Measurements from ENCODE around the gene KCTD5.
"Not testable (repeated sequence)": the region's sequence is repeated elsewhere in the genome, so short reads cannot be mapped to it uniquely, and the experiment has no call there.

The KCTD5 gene, protein sequence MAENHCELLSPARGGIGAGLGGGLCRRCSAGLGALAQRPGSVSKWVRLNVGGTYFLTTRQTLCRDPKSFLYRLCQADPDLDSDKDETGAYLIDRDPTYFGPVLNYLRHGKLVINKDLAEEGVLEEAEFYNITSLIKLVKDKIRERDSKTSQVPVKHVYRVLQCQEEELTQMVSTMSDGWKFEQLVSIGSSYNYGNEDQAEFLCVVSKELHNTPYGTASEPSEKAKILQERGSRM

DNA sequence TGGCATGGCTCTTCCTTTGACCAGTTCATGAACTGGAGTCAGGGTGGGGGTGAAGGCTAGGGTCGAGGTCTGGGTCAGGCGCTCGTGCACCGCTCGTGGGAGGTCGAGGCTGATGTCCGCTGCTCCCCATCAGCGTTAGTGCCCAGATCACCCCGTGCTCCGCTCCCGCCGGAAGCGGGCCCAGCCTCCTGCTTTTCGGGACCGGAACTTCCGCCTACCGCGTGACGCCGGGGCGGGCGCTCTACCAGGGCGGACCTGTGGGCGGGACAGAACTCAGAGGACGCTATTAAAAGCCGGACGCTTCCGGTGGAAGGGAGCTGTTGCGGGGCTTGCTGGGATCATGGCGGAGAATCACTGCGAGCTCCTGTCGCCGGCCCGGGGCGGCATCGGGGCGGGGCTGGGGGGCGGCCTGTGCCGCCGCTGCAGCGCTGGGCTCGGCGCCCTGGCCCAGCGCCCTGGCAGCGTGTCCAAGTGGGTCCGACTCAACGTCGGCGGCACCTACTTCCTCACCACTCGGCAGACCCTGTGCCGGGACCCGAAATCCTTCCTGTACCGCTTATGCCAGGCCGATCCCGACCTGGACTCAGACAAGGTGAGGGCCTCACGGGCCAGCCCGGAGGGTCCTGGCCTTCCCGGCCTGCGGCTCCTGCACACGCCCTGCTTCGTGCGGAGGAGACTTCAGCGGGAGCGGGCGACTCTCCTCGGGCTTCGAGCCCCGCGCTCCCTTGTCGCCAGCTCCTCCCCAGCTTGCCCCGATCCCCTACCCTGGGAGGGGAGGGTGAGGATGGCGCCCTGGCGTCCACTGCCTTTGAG, at the start of gene KCTD5:
TSS of gene KCTD5 (plus strand) at position 315 of the 813 bp plus-strand sequence. CDS start at position 341, 26 bp downstream.
- peak within 1 kb of the TSS; percentile 68 for H3K27ac ChIP-seq (ENCODE audit: low read depth, low read length)
- H3K27me3 ChIP-seq (ENCODE audit: control insufficient read depth, insufficient read depth, low read length) = no peaks in the 10 kb centered on the region
- no peaks in the 10 kb centered on the region for H3K9me3 ChIP-seq (ENCODE audit: control insufficient read depth, insufficient read depth, low read length)
- H3K36me3 ChIP-seq (ENCODE audit: control insufficient read depth, insufficient read depth, low read length) = no peaks in the 10 kb centered on the region
- H3K4me1 ChIP-seq (ENCODE audit: control insufficient read depth, insufficient read depth, low read length) = no peaks in the 10 kb centered on the region
- peak within 1 kb of the TSS; percentile 78 for H3K4me3 ChIP-seq (ENCODE audit: low read depth, low read length)
- H3K9ac ChIP-seq (ENCODE audit: low read depth, low read length) = peak within 1 kb of the TSS; percentile 87

DNA sequence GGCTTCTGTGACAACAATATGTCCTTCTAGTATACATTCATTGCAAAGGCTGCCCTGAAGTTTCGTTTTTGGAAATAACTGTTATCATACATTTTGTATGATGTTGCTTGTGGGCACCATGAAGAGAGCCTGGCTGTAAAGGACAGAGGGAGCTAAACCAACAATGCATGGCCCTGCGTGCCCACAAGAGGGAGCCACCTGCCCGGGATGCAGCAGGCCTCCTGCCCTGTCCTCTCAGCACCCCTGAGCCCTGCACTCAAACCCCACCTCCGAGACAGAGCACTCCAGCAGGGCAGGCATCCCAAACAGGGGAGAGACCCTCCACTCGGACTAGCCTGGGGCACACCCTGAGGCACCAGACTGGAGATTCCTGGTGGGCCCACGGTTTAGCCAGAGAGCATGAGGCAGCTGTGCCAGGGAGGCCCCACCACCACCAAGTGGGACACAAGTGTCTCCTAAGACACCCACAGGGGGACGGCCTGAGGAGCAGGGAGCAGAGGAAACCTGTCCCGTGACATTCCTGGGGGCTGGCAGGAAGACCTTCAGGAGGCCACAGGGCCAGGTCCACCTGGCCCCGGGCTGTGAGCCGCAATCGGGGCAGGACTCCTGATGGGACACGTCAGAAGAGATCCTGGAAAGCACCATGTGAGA, 43.1 kb upstream of the KCTD5 start:
- H3K27me3 ChIP-seq (ENCODE audit: control insufficient read depth, insufficient read depth, low read length); H3K27ac ChIP-seq (ENCODE audit: low read depth, low read length); H3K9me3 ChIP-seq (ENCODE audit: control insufficient read depth, insufficient read depth, low read length); H3K4me1 ChIP-seq (ENCODE audit: control insufficient read depth, insufficient read depth, low read length); H3K36me3 ChIP-seq (ENCODE audit: control insufficient read depth, insufficient read depth, low read length); H3K4me3 ChIP-seq (ENCODE audit: low read depth, low read length); H3K9ac ChIP-seq (ENCODE audit: low read depth, low read length): not testable (repeated sequence)

DNA sequence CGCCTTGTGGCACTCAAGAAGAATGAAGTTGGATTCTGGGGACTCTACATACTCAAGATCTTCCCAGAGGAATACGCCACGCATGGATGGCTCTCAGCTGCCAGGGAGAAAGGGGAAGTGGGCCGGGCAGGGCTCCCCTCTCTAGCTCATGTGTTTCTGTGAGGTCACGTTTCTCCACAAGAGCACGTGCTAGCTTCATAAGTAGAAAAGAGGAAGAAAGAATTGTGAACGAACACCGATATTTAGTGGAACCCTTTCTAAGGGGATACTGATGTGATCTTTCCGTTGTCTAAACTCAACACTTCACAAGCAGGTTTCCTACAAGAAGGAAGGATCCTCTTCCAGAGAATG, 42.6 kb upstream of the KCTD5 start:
- H3K4me3 ChIP-seq (ENCODE audit: low read depth, low read length); H3K9me3 ChIP-seq (ENCODE audit: control insufficient read depth, insufficient read depth, low read length); H3K9ac ChIP-seq (ENCODE audit: low read depth, low read length); H3K27me3 ChIP-seq (ENCODE audit: control insufficient read depth, insufficient read depth, low read length); H3K27ac ChIP-seq (ENCODE audit: low read depth, low read length); H3K36me3 ChIP-seq (ENCODE audit: control insufficient read depth, insufficient read depth, low read length); H3K4me1 ChIP-seq (ENCODE audit: control insufficient read depth, insufficient read depth, low read length): not testable (repeated sequence)

DNA sequence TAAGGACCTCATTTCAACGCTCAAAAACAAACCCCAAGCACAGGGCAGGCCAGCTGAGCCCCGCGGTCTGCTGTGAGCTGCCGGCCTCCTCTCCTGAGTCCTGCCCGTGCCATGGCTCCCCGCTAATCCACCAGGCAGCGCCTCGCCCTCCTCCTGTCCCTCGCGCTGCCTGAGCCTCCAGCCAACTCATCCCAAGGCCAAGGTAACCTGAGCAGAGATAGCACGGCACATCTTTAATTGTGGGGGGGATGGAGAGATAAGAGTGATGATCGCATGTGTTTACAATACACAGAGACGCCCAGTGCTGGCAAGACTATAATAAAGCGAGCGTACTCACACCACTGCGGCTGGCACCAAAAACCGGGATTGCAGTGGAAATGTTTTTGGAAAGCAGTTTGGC, 39.8 kb upstream of the KCTD5 start:
- not testable (repeated sequence) for H3K4me3 ChIP-seq (ENCODE audit: low read depth, low read length); H3K9ac ChIP-seq (ENCODE audit: low read depth, low read length); H3K4me1 ChIP-seq (ENCODE audit: control insufficient read depth, insufficient read depth, low read length); H3K36me3 ChIP-seq (ENCODE audit: control insufficient read depth, insufficient read depth, low read length); H3K9me3 ChIP-seq (ENCODE audit: control insufficient read depth, insufficient read depth, low read length); H3K27ac ChIP-seq (ENCODE audit: low read depth, low read length); H3K27me3 ChIP-seq (ENCODE audit: control insufficient read depth, insufficient read depth, low read length)

DNA sequence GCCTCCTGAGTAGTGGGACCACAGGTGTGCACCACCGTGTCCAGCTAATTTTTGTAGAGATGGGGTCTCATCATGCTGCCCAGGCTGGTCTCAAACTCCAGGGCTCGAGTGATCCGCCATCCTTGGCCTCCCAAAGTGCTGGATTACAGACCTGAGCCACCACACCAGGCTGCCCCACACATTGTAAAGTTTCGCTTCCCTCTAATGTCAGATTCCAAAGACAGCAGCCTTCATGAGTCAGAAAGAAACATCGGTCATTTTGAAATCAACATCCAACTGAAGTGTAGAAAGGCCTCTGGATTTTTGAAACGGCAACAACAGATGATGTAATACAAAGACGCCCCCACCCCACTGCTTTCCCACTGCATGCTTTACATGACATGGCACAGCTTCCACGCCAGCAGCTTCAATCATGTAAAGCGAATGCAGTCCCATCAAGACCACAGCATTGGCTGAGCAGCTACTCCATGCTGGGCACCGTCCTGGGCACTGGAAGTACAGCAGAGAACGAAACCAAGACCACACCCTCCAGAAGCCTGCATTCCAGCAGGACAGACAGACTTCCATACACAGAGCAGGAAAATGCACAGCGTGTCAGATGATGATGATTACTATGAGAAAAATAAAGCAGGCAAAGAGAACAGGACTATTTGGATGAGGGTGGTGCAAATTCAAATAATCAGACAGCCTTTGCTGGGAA, 37.4 kb upstream of the KCTD5 start:
- H3K4me1 ChIP-seq (ENCODE audit: control insufficient read depth, insufficient read depth, low read length); H3K4me3 ChIP-seq (ENCODE audit: low read depth, low read length); H3K36me3 ChIP-seq (ENCODE audit: control insufficient read depth, insufficient read depth, low read length); H3K27me3 ChIP-seq (ENCODE audit: control insufficient read depth, insufficient read depth, low read length); H3K9ac ChIP-seq (ENCODE audit: low read depth, low read length); H3K9me3 ChIP-seq (ENCODE audit: control insufficient read depth, insufficient read depth, low read length); H3K27ac ChIP-seq (ENCODE audit: low read depth, low read length): not testable (repeated sequence)

DNA sequence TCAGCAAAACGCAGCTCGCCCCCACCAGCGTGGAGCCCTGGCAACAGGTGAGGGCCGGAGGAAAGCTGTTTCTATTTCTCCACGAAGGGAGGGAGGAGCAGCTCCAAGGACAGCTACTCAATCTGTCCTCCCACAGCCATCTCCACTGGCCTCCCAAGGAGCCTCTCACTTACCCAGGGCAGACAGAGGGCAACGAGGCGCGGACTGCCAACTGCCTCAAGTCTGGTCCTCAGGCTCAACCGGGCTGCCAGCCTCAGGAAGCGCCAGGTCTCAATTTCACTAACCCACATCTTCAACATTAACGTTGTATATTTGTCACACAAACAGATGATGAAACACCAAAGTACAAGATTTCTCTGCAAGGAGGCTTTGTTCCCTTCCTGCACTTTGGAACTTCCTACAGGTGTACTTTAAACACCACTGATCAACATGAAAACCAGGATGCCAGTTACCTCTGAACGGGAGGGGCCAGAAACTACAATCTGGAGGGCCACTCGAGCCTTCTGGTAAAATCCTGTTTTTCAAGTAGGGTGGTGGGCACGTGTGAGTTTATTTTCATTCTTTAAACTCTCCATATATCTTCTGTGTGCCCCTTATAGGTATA, 31.0 kb upstream of the KCTD5 start:
- H3K27me3 ChIP-seq (ENCODE audit: control insufficient read depth, insufficient read depth, low read length); H3K27ac ChIP-seq (ENCODE audit: low read depth, low read length); H3K9ac ChIP-seq (ENCODE audit: low read depth, low read length); H3K36me3 ChIP-seq (ENCODE audit: control insufficient read depth, insufficient read depth, low read length); H3K4me3 ChIP-seq (ENCODE audit: low read depth, low read length); H3K4me1 ChIP-seq (ENCODE audit: control insufficient read depth, insufficient read depth, low read length); H3K9me3 ChIP-seq (ENCODE audit: control insufficient read depth, insufficient read depth, low read length): not testable (repeated sequence)

DNA sequence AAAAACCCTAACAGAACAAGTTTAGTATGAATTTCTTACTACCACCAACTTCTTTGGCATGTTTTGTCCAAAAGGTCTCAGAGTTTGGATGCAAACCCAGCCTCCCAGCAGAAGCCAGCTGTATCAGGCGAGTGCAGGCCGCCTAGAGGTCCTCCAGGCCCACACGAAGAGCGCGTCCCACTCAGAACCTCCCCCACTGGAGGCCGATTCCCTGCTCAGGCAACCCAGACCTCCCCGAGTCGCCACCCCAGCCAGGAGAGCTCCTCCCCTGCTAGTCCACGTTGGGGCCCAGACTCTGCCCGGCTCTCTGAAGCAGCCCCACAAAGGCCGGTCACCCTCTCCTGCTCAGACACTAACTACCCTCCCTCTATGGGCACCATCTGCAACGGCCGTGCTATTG, 28.4 kb upstream of the KCTD5 start:
- H3K27me3 ChIP-seq (ENCODE audit: control insufficient read depth, insufficient read depth, low read length); H3K9ac ChIP-seq (ENCODE audit: low read depth, low read length); H3K4me3 ChIP-seq (ENCODE audit: low read depth, low read length); H3K36me3 ChIP-seq (ENCODE audit: control insufficient read depth, insufficient read depth, low read length); H3K9me3 ChIP-seq (ENCODE audit: control insufficient read depth, insufficient read depth, low read length); H3K4me1 ChIP-seq (ENCODE audit: control insufficient read depth, insufficient read depth, low read length); H3K27ac ChIP-seq (ENCODE audit: low read depth, low read length): not testable (repeated sequence)

DNA sequence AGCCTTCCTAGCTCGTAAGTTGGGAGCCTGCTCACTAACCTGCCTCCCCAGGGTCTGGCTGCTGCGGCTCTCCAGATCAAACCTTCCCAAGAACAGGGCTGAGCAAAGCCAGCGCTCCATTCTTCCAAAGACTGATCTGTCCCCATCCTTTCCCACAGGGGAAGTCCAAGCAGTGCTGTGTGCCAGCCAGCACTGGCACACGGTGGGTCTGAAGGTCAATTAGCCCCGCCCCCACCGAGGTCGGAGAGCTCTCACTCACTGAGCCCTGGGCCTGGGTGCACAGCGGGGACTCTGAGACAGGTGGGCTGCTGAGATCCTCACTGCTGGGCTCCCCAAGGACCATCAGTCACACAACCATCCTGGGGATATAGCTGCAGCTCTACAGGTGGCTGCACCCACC, 27.4 kb upstream of the KCTD5 start:
- not testable (repeated sequence) for H3K36me3 ChIP-seq (ENCODE audit: control insufficient read depth, insufficient read depth, low read length); H3K9ac ChIP-seq (ENCODE audit: low read depth, low read length); H3K9me3 ChIP-seq (ENCODE audit: control insufficient read depth, insufficient read depth, low read length); H3K27me3 ChIP-seq (ENCODE audit: control insufficient read depth, insufficient read depth, low read length); H3K27ac ChIP-seq (ENCODE audit: low read depth, low read length); H3K4me1 ChIP-seq (ENCODE audit: control insufficient read depth, insufficient read depth, low read length); H3K4me3 ChIP-seq (ENCODE audit: low read depth, low read length)

DNA sequence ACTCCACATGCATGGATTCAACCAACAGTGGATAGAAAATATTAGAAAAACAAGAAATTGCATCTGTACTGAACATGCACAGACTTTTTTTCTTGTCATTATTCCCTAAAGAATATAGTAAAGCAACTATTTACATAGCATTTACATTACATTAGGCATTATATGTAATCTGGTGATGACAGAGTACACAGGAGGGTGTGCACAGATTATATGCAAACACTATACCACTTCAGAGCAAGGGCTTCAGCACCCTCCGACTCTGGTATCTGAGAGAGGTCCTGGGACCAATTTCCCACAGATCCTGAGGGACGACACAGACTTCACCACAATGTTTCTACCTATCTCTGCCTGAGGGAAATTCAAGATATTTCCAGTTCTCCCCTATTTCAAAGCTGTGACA, 25.3 kb upstream of the KCTD5 start:
- H3K27ac ChIP-seq (ENCODE audit: low read depth, low read length) = no peak overlapping the region
- H3K36me3 ChIP-seq (ENCODE audit: control insufficient read depth, insufficient read depth, low read length) = no peaks in the 10 kb centered on the region
- no peak overlapping the region for H3K9ac ChIP-seq (ENCODE audit: low read depth, low read length)
- H3K27me3 ChIP-seq (ENCODE audit: control insufficient read depth, insufficient read depth, low read length) = no peaks in the 10 kb centered on the region
- H3K9me3 ChIP-seq (ENCODE audit: control insufficient read depth, insufficient read depth, low read length) = no peaks in the 10 kb centered on the region
- H3K4me1 ChIP-seq (ENCODE audit: control insufficient read depth, insufficient read depth, low read length) = no peaks in the 10 kb centered on the region
- H3K4me3 ChIP-seq (ENCODE audit: low read depth, low read length) = no peak overlapping the region

DNA sequence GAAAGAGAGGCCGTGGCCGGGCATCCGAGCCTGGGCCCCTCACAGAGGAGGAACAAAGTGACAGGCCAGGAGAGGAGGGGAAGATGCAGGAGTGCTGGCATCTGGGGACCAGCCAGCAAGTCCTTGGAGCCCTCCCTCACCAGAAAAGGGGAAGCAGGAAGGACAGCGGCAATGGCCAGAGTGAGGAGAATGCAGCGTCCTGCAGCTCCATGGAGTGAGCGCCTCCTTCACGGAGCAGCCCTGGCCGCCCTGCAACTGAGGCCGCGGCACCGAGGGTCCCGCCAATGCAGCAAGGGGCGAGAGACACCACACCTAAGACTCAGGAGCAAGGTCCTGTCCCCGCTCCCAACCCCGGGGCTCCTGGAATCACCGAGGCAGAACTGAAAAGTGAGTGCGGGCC, 24.5 kb upstream of the KCTD5 start:
- not testable (repeated sequence) for H3K9me3 ChIP-seq (ENCODE audit: control insufficient read depth, insufficient read depth, low read length); H3K27ac ChIP-seq (ENCODE audit: low read depth, low read length); H3K4me1 ChIP-seq (ENCODE audit: control insufficient read depth, insufficient read depth, low read length); H3K27me3 ChIP-seq (ENCODE audit: control insufficient read depth, insufficient read depth, low read length); H3K9ac ChIP-seq (ENCODE audit: low read depth, low read length); H3K36me3 ChIP-seq (ENCODE audit: control insufficient read depth, insufficient read depth, low read length); H3K4me3 ChIP-seq (ENCODE audit: low read depth, low read length)

DNA sequence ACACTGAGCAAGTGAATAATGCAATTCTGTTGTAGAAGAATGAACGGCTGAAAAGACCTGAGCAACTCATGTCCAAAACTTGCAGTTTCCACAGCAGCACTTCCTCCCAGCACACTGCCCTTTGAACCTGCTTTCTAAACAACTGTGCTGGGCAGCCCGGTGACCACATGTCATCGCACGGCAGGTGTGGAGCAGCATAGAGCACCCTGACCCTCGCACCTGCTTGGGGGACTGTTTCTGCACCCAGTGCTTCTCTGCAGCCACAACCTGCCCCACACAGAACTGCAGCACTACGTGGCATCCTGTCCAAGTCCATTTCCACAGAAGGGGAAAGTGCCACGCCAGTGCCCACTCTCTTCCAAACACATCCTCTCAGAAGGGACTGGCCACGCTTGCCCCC, 22.8 kb upstream of the KCTD5 start:
- H3K27me3 ChIP-seq (ENCODE audit: control insufficient read depth, insufficient read depth, low read length); H3K4me3 ChIP-seq (ENCODE audit: low read depth, low read length); H3K36me3 ChIP-seq (ENCODE audit: control insufficient read depth, insufficient read depth, low read length); H3K27ac ChIP-seq (ENCODE audit: low read depth, low read length); H3K4me1 ChIP-seq (ENCODE audit: control insufficient read depth, insufficient read depth, low read length); H3K9ac ChIP-seq (ENCODE audit: low read depth, low read length); H3K9me3 ChIP-seq (ENCODE audit: control insufficient read depth, insufficient read depth, low read length): not testable (repeated sequence)
